PC-3 (cell line): ENCODE results near the gene FBXL5.

Experiments
- EZH2 ChIP-seq: fragments of 300-600 bp; sonication (generic); IDR thresholded peaks from one replicate; pipeline ENCODE4 v1.6.1; 2017; ENCODE audit warnings: antibody characterized with exemption, mild to moderate bottlenecking, low read length; ENCODE audit not compliant: unreplicated experiment
- EZH2phosphoT487 ChIP-seq: fragments of 300-600 bp; sonication (generic); IDR thresholded peaks from 2 replicates; pipeline ENCODE4 v1.6.1; 2018; ENCODE audit warnings: mild to moderate bottlenecking, antibody characterized with exemption, low read length, borderline replicate concordance
- TF ChIP-seq, protein P1 (sequence below): fragments of 300-600 bp; sonication (generic); conservative IDR thresholded peaks from 2 replicates; pipeline ENCODE4 v1.5.1; 2017; ENCODE audit warnings: antibody characterized with exemption, low read depth, mild to moderate bottlenecking, low read length

DNA sequence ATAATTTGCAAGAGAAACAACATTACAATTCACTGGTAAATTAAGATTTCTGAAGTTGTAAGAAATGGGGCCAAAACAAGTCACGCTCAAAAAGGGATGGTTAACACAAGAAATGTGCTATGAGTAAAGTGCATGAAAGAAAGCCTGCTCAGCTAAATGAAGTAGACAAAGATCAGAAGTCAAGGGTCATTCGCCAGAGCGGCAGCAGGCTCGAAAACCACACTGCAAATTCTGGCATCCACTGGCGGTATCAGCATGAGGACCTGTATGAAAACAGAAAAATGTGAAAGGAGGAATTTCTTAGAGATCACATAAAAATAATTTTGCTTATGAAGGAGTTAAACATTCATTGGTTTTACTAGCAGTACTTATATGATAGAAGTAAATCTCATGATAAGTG, 49.6 kb downstream of the FBXL5 start:
- no peak for TF ChIP-seq EZH2
- TF ChIP-seq, protein P1, sequence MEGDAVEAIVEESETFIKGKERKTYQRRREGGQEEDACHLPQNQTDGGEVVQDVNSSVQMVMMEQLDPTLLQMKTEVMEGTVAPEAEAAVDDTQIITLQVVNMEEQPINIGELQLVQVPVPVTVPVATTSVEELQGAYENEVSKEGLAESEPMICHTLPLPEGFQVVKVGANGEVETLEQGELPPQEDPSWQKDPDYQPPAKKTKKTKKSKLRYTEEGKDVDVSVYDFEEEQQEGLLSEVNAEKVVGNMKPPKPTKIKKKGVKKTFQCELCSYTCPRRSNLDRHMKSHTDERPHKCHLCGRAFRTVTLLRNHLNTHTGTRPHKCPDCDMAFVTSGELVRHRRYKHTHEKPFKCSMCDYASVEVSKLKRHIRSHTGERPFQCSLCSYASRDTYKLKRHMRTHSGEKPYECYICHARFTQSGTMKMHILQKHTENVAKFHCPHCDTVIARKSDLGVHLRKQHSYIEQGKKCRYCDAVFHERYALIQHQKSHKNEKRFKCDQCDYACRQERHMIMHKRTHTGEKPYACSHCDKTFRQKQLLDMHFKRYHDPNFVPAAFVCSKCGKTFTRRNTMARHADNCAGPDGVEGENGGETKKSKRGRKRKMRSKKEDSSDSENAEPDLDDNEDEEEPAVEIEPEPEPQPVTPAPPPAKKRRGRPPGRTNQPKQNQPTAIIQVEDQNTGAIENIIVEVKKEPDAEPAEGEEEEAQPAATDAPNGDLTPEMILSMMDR = no peak
- TF ChIP-seq EZH2phosphoT487 = no peak
